Kidney epithelial cell (primary cell): ENCODE measurements around the gene CRISPLD2. TPM values are rescaled to one million over a fixed set of nuclear protein-coding genes. Genes with fewer than 3 reads are reported as not detected.

Source experiments
- DNase-seq: peaks from one replicate; pipeline ENCODE4 v3.0.0-alpha.2; 2010; ENCODE audit warnings: low read depth
- H3K27me3 ChIP-seq: 2 replicates; pipeline ENCODE4 v1.6.0; 2011; ENCODE audit warnings: low read length; ENCODE audit not compliant: control insufficient read depth, insufficient read depth
- H3K36me3 ChIP-seq: 2 replicates; pipeline ENCODE4 v1.5.1; 2011; ENCODE audit warnings: low read length; ENCODE audit not compliant: control insufficient read depth, insufficient read depth
- H3K4me3 ChIP-seq: 2 replicates; pipeline ENCODE4 v1.5.1; 2011; ENCODE audit warnings: low read depth, mild to moderate bottlenecking, control low read depth, low read length
- CTCF ChIP-seq: IDR thresholded peaks from 2 replicates; pipeline ENCODE4 v1.5.1; 2011; ENCODE audit warnings: mild to moderate bottlenecking, moderate library complexity, low read length, control low read depth, inconsistent platforms; ENCODE audit not compliant: insufficient read depth, poor library complexity, severe bottlenecking
- total RNA-seq: library from RNA; depleted of rRNA; stranded (reverse); fragments of >200 nt; gene quantifications from 2 replicates; pipeline ENCODE4 v1.2.3, GENCODE V29; 2015

Gene CRISPLD2
- total RNA-seq, 1 donor from 2014 or later: 2.5 TPM

GRCh38 chr16:84821728-84822689, 2.2 kb downstream of the CRISPLD2 start:
- no peak for TF ChIP-seq CTCF
- H3K36me3 ChIP-seq: no peaks in the 10 kb centered on the region
- H3K27me3 ChIP-seq: no peaks in the 10 kb centered on the region
- DNase-seq: no peak
- H3K4me3 ChIP-seq: no peak overlapping the region

- Histone ChIP-seq H3K36me3 (no peaks in the 10 kb centered on the region), H3K4me3 (no peak overlapping the region), H3K27me3 (no peaks in the 10 kb centered on the region)
- TF ChIP-seq CTCF: no peak
- no peak for DNase-seq
These were observed 3.2 kb downstream of the CRISPLD2 start for GRCh38 chr16:84822990-84823389.

- H3K4me3 ChIP-seq: no peak overlapping the region
- H3K36me3 ChIP-seq: no peaks in the 10 kb centered on the region
- no peaks in the 10 kb centered on the region for H3K27me3 ChIP-seq
- TF ChIP-seq CTCF: no peak
- no peak for DNase-seq
These were observed 3.7 kb downstream of the CRISPLD2 start for GRCh38 chr16:84823484-84823883.

GRCh38 chr16:84823926-84824325, 4.1 kb downstream of the CRISPLD2 start:
- no peaks in the 10 kb centered on the region for H3K27me3 ChIP-seq
- no peak overlapping the region for H3K4me3 ChIP-seq
- no peak for DNase-seq
- TF ChIP-seq CTCF: no peak
- H3K36me3 ChIP-seq: no peaks in the 10 kb centered on the region

- H3K36me3 ChIP-seq: no peaks in the 10 kb centered on the region
- TF ChIP-seq CTCF: no peak
- H3K27me3 ChIP-seq: no peaks in the 10 kb centered on the region
- H3K4me3 ChIP-seq: no peak overlapping the region
- DNase-seq: no peak
These were observed 6.2 kb downstream of the CRISPLD2 start for GRCh38 chr16:84825896-84826557.
